ENCODE measurements around the gene PLPP4. TPM values are rescaled to one million over a fixed set of nuclear protein-coding genes. Genes with fewer than 3 reads are reported as not detected.

Gene PLPP4
- total RNA-seq, 1 experiment from 2014 or later: not detected

DNA sequence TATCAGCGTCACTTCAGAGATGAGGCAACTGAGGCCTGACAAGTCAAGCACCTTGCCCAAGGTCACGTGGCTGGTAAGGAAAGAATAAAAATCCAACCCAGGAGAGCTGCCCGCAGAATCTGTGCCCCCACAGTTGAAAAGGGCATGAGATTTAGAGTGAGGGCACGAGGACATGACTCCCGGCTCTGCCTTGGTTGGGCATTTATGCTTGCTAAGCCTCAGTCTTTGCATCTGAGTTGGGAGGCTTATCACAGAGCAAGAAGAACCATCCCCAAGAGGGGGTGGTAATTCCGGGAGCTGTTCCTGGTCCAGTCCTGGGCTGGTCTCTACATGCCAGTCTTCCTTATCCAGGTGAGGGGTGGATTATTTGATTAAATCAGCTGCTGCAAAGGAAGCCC is 37.3 kb downstream of the PLPP4 start:
- H3K27ac Mint-ChIP-seq: no peak overlapping the region

More for the DNA sequence above, 37.3 kb downstream of the PLPP4 start:
- Histone ChIP-seq H2BK120ac (ENCODE audit: low read depth, low read length, poor library complexity, severe bottlenecking) (no peak overlapping the region), H3K4me1 (ENCODE audit: insufficient read depth, low read length) (no peaks in the 10 kb centered on the region; the same call in 1 of the 2 replicates), H2AFZ (ENCODE audit: low read length) (no peak overlapping the region), H3K79me1 (ENCODE audit: insufficient read depth, low read depth, low read length, poor library complexity, severe bottlenecking) (no peaks in the 10 kb centered on the region), H3K27ac (ENCODE audit: insufficient read length, low read depth, low read length) (no peak overlapping the region), H4K8ac (replicated peaks; ENCODE audit: insufficient read length, low read depth, low read length) (no peak overlapping the region), H3K23me2 (ENCODE audit: insufficient read length, low read depth, low read length, poor library complexity, severe bottlenecking) (no peaks in the 10 kb centered on the region), H3K14ac (ENCODE audit: insufficient read depth, low read length) (no peak overlapping the region), H3K23ac (ENCODE audit: insufficient read length, low read depth, low read length) (no peak overlapping the region), H3K4ac (ENCODE audit: low read depth, low read length) (no peak overlapping the region), H3K9me3 (ENCODE audit: control insufficient read depth, low read depth, low read length) (no peaks in the 10 kb centered on the region), H3K18ac (ENCODE audit: insufficient read length, low read depth, low read length) (no peak overlapping the region), H3T11ph (ENCODE audit: low read length) (no peak overlapping the region), H3K4me2 (ENCODE audit: insufficient read depth, insufficient read length, low read length) (no peak overlapping the region), H2BK20ac (ENCODE audit: low read depth, low read length, poor library complexity, severe bottlenecking) (no peak overlapping the region), H4K5ac (ENCODE audit: insufficient read length, low read depth, low read length) (no peak overlapping the region), H2BK12ac (ENCODE audit: insufficient read length, low read depth, low read length) (no peak overlapping the region), H3K9ac (ENCODE audit: extremely low read depth, insufficient read length, low read length) (no peak overlapping the region), H3K27me3 (ENCODE audit: insufficient read depth, low read length) (no peaks in the 10 kb centered on the region), H3K56ac (ENCODE audit: insufficient read length, low read depth, low read length) (no peak overlapping the region), H3K79me2 (ENCODE audit: insufficient read depth, low read length) (no peaks in the 10 kb centered on the region), H2BK15ac (ENCODE audit: low read depth, low read length) (no peak overlapping the region), H2AK5ac (ENCODE audit: insufficient read length, low read length) (no peak overlapping the region), H2BK5ac (ENCODE audit: insufficient read length, low read length) (no peak overlapping the region), H4K20me1 (ENCODE audit: control insufficient read depth, insufficient read depth, insufficient read length) (no peaks in the 10 kb centered on the region), H4K91ac (ENCODE audit: insufficient read length, low read depth, low read length) (no peak overlapping the region)
- H3K36me3 Mint-ChIP-seq (ENCODE audit: insufficient read depth in 1 of 3, low read depth in 3 of 3): no peaks in the 10 kb centered on the region
- WGBS (ENCODE audit: extremely low coverage, insufficient read length, low lambda C conversion rate): no CpG with 5 or more reads among the region's 6 CpGs
- TF ChIP-seq, protein P1, sequence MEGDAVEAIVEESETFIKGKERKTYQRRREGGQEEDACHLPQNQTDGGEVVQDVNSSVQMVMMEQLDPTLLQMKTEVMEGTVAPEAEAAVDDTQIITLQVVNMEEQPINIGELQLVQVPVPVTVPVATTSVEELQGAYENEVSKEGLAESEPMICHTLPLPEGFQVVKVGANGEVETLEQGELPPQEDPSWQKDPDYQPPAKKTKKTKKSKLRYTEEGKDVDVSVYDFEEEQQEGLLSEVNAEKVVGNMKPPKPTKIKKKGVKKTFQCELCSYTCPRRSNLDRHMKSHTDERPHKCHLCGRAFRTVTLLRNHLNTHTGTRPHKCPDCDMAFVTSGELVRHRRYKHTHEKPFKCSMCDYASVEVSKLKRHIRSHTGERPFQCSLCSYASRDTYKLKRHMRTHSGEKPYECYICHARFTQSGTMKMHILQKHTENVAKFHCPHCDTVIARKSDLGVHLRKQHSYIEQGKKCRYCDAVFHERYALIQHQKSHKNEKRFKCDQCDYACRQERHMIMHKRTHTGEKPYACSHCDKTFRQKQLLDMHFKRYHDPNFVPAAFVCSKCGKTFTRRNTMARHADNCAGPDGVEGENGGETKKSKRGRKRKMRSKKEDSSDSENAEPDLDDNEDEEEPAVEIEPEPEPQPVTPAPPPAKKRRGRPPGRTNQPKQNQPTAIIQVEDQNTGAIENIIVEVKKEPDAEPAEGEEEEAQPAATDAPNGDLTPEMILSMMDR (conservative IDR thresholded peaks at IDR 0.05): no peak
- no peaks in the 10 kb centered on the region for H3K27me3 Mint-ChIP-seq (ENCODE audit: low read depth)
- no peak for DNase-seq
- H3K4me3 Mint-ChIP-seq: no peak overlapping the region
- no peaks in the 10 kb centered on the region for H3K9me3 Mint-ChIP-seq
- H3K4me1 Mint-ChIP-seq: peaks cover 14 to 16% of the 10 kb centered on the region in 2 experiments

Measured in H9 (cell line).